COLO668 (cell line): Measurements from ENCODE around the gene MAT2A.
"Not testable (repeated sequence)": the region's sequence is repeated elsewhere in the genome, so short reads cannot be mapped to it uniquely, and the experiment has no call there.

ENCODE experiments used
- DNase-seq: peaks from one replicate; lab custom pipeline; 2025; ENCODE audit not compliant: unreplicated experiment; lab: John Stamatoyannopoulos, UW

The MAT2A gene

GRCh38 chr2:85523903-85524335, 15.0 kb upstream of the MAT2A start:
- no peak for DNase-seq

GRCh38 chr2:85524336-85524908, 14.5 kb upstream of the MAT2A start:
- no peak for DNase-seq

GRCh38 chr2:85525029-85525428, 13.9 kb upstream of the MAT2A start:
- DNase-seq, result no peak

GRCh38 chr2:85525567-85525966, 13.4 kb upstream of the MAT2A start:
- DNase-seq, result no peak

GRCh38 chr2:85527787-85528186, 11.2 kb upstream of the MAT2A start:
- no peak for DNase-seq

- DNase-seq, result no peak
Observed at GRCh38 chr2:85528355-85528754, 10.6 kb upstream of the MAT2A start.

- DNase-seq, result no peak
Observed at GRCh38 chr2:85529809-85530208, 9.2 kb upstream of the MAT2A start.

- no peak for DNase-seq
Observed at GRCh38 chr2:85531589-85531988, 7.4 kb upstream of the MAT2A start.

- DNase-seq, result no peak
Observed at GRCh38 chr2:85534099-85534498, 4.9 kb upstream of the MAT2A start.

- DNase-seq, result no peak
Observed at GRCh38 chr2:85534881-85535280, 4.1 kb upstream of the MAT2A start.

- DNase-seq, result no peak
Observed at GRCh38 chr2:85536479-85536878, 2.5 kb upstream of the MAT2A start.

GRCh38 chr2:85537600-85538506, 1.1 kb upstream of the MAT2A start:
- DNase-seq, result peak; percentile 63

GRCh38 chr2:85539361-85540132, 579 bp downstream of the MAT2A start:
- peak; percentile 78 for DNase-seq

- DNase-seq, result no peak
Observed at GRCh38 chr2:85540133-85540648, 1.2 kb downstream of the MAT2A start.

GRCh38 chr2:85541262-85541661, 2.3 kb downstream of the MAT2A start:
- DNase-seq, result no peak

GRCh38 chr2:85541753-85542457, 2.9 kb downstream of the MAT2A start:
- no peak for DNase-seq

- DNase-seq, result no peak
Observed at GRCh38 chr2:85542777-85543176, 3.8 kb downstream of the MAT2A start.

- DNase-seq, result not testable (repeated sequence)
Observed at GRCh38 chr2:85544254-85544691, 5.3 kb downstream of the MAT2A start.

GRCh38 chr2:85544915-85545779, 6.2 kb downstream of the MAT2A start:
- DNase-seq, result not testable (repeated sequence)

- DNase-seq, result no peak
Observed at GRCh38 chr2:85545780-85546240, 6.8 kb downstream of the MAT2A start.
